Measurements from ENCODE around the gene PKIG. TPM values are rescaled to one million over a fixed set of nuclear protein-coding genes. Genes with fewer than 3 reads are reported as not detected.
"Not testable (repeated sequence)": the region's sequence is repeated elsewhere in the genome, so short reads cannot be mapped to it uniquely, and the experiment has no call there.

Gene PKIG
- total and polyA plus RNA-seq, 4 donors = 25.5 to 107 (median 66.1) TPM

GRCh38 chr20:44544263-44544662, 38.1 kb upstream of the PKIG start:
- Histone ChIP-seq H3K9me3 (ENCODE audit: control insufficient read depth, insufficient read depth, low read length) (no peaks in the 10 kb centered on the region), H3K27ac (ENCODE audit: low read depth, low read length) (no peak overlapping the region)
- WGBS (ENCODE audit: insufficient coverage) = no CpG with 5 or more reads among the region's 5 CpGs

GRCh38 chr20:44547419-44547818, 35.0 kb upstream of the PKIG start:
- Histone ChIP-seq H3K4me1 (ENCODE audit: control insufficient read depth, insufficient read depth, low read length) (no peaks in the 10 kb centered on the region), H3K9me3 (ENCODE audit: control insufficient read depth, insufficient read depth, low read length) (no peaks in the 10 kb centered on the region), H3K27me3 (ENCODE audit: control insufficient read depth, insufficient read depth, low read length) (no peaks in the 10 kb centered on the region), H3K36me3 (ENCODE audit: control insufficient read depth, insufficient read depth, low read length) (no peaks in the 10 kb centered on the region), H3K4me3 (ENCODE audit: low read depth, low read length) (no peak overlapping the region), H3K27ac (ENCODE audit: low read depth, low read length) (no peak overlapping the region)
- DNase-seq (ENCODE audit: low read depth in 4 of 6, low spot score in 6 of 6) = no peak
- no CpG with 5 or more reads among the region's 8 CpGs for WGBS (ENCODE audit: insufficient coverage)

More at GRCh38 chr20:44544263-44544662, 38.1 kb upstream of the PKIG start:
- no peaks in the 10 kb centered on the region for H3K4me1 ChIP-seq (ENCODE audit: control insufficient read depth, insufficient read depth, low read length)
- H3K27me3 ChIP-seq (ENCODE audit: control insufficient read depth, insufficient read depth, low read length) = no peaks in the 10 kb centered on the region
- no peaks in the 10 kb centered on the region for H3K36me3 ChIP-seq (ENCODE audit: control insufficient read depth, insufficient read depth, low read length)
- no peak for DNase-seq (ENCODE audit: low read depth in 4 of 6, low spot score in 6 of 6)
- H3K4me3 ChIP-seq (ENCODE audit: low read depth, low read length) = no peak overlapping the region

GRCh38 chr20:44549123-44549522, 33.3 kb upstream of the PKIG start:
- H3K4me3 ChIP-seq (ENCODE audit: low read depth, low read length) = no peak overlapping the region
- no peaks in the 10 kb centered on the region for H3K27me3 ChIP-seq (ENCODE audit: control insufficient read depth, insufficient read depth, low read length)
- no peaks in the 10 kb centered on the region for H3K9me3 ChIP-seq (ENCODE audit: control insufficient read depth, insufficient read depth, low read length)
- no peak for DNase-seq (ENCODE audit: low read depth in 4 of 6, low spot score in 6 of 6)
- WGBS (ENCODE audit: insufficient coverage) = no CpG with 5 or more reads among the region's 4 CpGs
- H3K27ac ChIP-seq (ENCODE audit: low read depth, low read length) = no peak overlapping the region
- no peaks in the 10 kb centered on the region for H3K4me1 ChIP-seq (ENCODE audit: control insufficient read depth, insufficient read depth, low read length)
- no peaks in the 10 kb centered on the region for H3K36me3 ChIP-seq (ENCODE audit: control insufficient read depth, insufficient read depth, low read length)

- no peaks in the 10 kb centered on the region for H3K9me3 ChIP-seq (ENCODE audit: control insufficient read depth, insufficient read depth, low read length)
- no CpG with 5 or more reads among the region's 4 CpGs for WGBS (ENCODE audit: insufficient coverage)
- H3K36me3 ChIP-seq (ENCODE audit: control insufficient read depth, insufficient read depth, low read length) = no peaks in the 10 kb centered on the region
- H3K4me1 ChIP-seq (ENCODE audit: control insufficient read depth, insufficient read depth, low read length) = no peaks in the 10 kb centered on the region
- no peaks in the 10 kb centered on the region for H3K27me3 ChIP-seq (ENCODE audit: control insufficient read depth, insufficient read depth, low read length)
- no peak for DNase-seq (ENCODE audit: low read depth in 4 of 6, low spot score in 6 of 6)
- no peak overlapping the region for H3K27ac ChIP-seq (ENCODE audit: low read depth, low read length)
- H3K4me3 ChIP-seq (ENCODE audit: low read depth, low read length) = no peak overlapping the region
Observed at GRCh38 chr20:44552050-44552449, 30.3 kb upstream of the PKIG start.

GRCh38 chr20:44552568-44552949, 29.8 kb upstream of the PKIG start:
- Histone ChIP-seq H3K9me3 (ENCODE audit: control insufficient read depth, insufficient read depth, low read length) (no peaks in the 10 kb centered on the region), H3K27ac (ENCODE audit: low read depth, low read length) (no peak overlapping the region), H3K27me3 (ENCODE audit: control insufficient read depth, insufficient read depth, low read length) (no peaks in the 10 kb centered on the region), H3K4me1 (ENCODE audit: control insufficient read depth, insufficient read depth, low read length) (no peaks in the 10 kb centered on the region), H3K36me3 (ENCODE audit: control insufficient read depth, insufficient read depth, low read length) (no peaks in the 10 kb centered on the region), H3K4me3 (ENCODE audit: low read depth, low read length) (no peak overlapping the region)
- 92% methylated on average over 1 of the region's 3 CpGs for WGBS (ENCODE audit: insufficient coverage)
- DNase-seq (ENCODE audit: low read depth in 4 of 6, low spot score in 6 of 6) = no peak

- Histone ChIP-seq H3K4me1 (ENCODE audit: control insufficient read depth, insufficient read depth, low read length) (no peaks in the 10 kb centered on the region), H3K27me3 (ENCODE audit: control insufficient read depth, insufficient read depth, low read length) (no peaks in the 10 kb centered on the region), H3K9me3 (ENCODE audit: control insufficient read depth, insufficient read depth, low read length) (no peaks in the 10 kb centered on the region), H3K36me3 (ENCODE audit: control insufficient read depth, insufficient read depth, low read length) (no peaks in the 10 kb centered on the region), H3K27ac (ENCODE audit: low read depth, low read length) (no peak overlapping the region), H3K4me3 (ENCODE audit: low read depth, low read length) (no peak overlapping the region)
- DNase-seq (ENCODE audit: low read depth in 4 of 6, low spot score in 6 of 6) = no peak
- WGBS (ENCODE audit: insufficient coverage) = 80% methylated on average over 2 of the region's 6 CpGs
Observed at GRCh38 chr20:44552950-44553908, 29.1 kb upstream of the PKIG start.

- Histone ChIP-seq H3K9me3 (ENCODE audit: control insufficient read depth, insufficient read depth, low read length) (no peaks in the 10 kb centered on the region), H3K27me3 (ENCODE audit: control insufficient read depth, insufficient read depth, low read length) (no peaks in the 10 kb centered on the region), H3K4me3 (ENCODE audit: low read depth, low read length) (no peak overlapping the region), H3K4me1 (ENCODE audit: control insufficient read depth, insufficient read depth, low read length) (no peaks in the 10 kb centered on the region), H3K27ac (ENCODE audit: low read depth, low read length) (no peak overlapping the region), H3K36me3 (ENCODE audit: control insufficient read depth, insufficient read depth, low read length) (no peaks in the 10 kb centered on the region)
- no peak for DNase-seq (ENCODE audit: low read depth in 4 of 6, low spot score in 6 of 6)
Observed at GRCh38 chr20:44559302-44559701, 23.1 kb upstream of the PKIG start.

GRCh38 chr20:44560229-44560628, 22.1 kb upstream of the PKIG start:
- DNase-seq (ENCODE audit: low read depth in 4 of 6, low spot score in 6 of 6) = no peak
- Histone ChIP-seq H3K4me3 (ENCODE audit: low read depth, low read length) (no peak overlapping the region), H3K27me3 (ENCODE audit: control insufficient read depth, insufficient read depth, low read length) (no peaks in the 10 kb centered on the region), H3K4me1 (ENCODE audit: control insufficient read depth, insufficient read depth, low read length) (no peaks in the 10 kb centered on the region), H3K27ac (ENCODE audit: low read depth, low read length) (no peak overlapping the region), H3K36me3 (ENCODE audit: control insufficient read depth, insufficient read depth, low read length) (no peaks in the 10 kb centered on the region), H3K9me3 (ENCODE audit: control insufficient read depth, insufficient read depth, low read length) (no peaks in the 10 kb centered on the region)
- WGBS (ENCODE audit: insufficient coverage) = no CpG with 5 or more reads among the region's 2 CpGs

GRCh38 chr20:44560818-44561217, 21.6 kb upstream of the PKIG start:
- H3K27me3 ChIP-seq (ENCODE audit: control insufficient read depth, insufficient read depth, low read length); H3K27ac ChIP-seq (ENCODE audit: low read depth, low read length); H3K9me3 ChIP-seq (ENCODE audit: control insufficient read depth, insufficient read depth, low read length); DNase-seq (ENCODE audit: low read depth in 4 of 6, low spot score in 6 of 6); H3K4me3 ChIP-seq (ENCODE audit: low read depth, low read length); H3K36me3 ChIP-seq (ENCODE audit: control insufficient read depth, insufficient read depth, low read length); H3K4me1 ChIP-seq (ENCODE audit: control insufficient read depth, insufficient read depth, low read length): not testable (repeated sequence)
- WGBS (ENCODE audit: insufficient coverage) = 100% methylated on average over 2 of the region's 6 CpGs

- Histone ChIP-seq H3K4me1 (ENCODE audit: control insufficient read depth, insufficient read depth, low read length) (no peaks in the 10 kb centered on the region), H3K9me3 (ENCODE audit: control insufficient read depth, insufficient read depth, low read length) (no peaks in the 10 kb centered on the region), H3K27ac (ENCODE audit: low read depth, low read length) (no peak overlapping the region), H3K27me3 (ENCODE audit: control insufficient read depth, insufficient read depth, low read length) (no peaks in the 10 kb centered on the region), H3K4me3 (ENCODE audit: low read depth, low read length) (no peak overlapping the region), H3K36me3 (ENCODE audit: control insufficient read depth, insufficient read depth, low read length) (no peaks in the 10 kb centered on the region)
- DNase-seq (ENCODE audit: low read depth in 4 of 6, low spot score in 6 of 6) = no peak
Observed at GRCh38 chr20:44561876-44562275, 20.5 kb upstream of the PKIG start.

Measured in spinal cord (tissue), 10 donors.